GM20431 (cell line): ENCODE measurements around the gene LOXL4.

Experiments used
- in situ Hi-C: fragments of 300-500 bp; cut with MseI, MboI; formaldehyde crosslinking; loops from one replicate; pipeline ENCODE4 v1.15.0; 2020; ENCODE audit warnings: low sequenced_read_pairs; ENCODE audit not compliant: unreplicated experiment

LOXL4 gene

DNA sequence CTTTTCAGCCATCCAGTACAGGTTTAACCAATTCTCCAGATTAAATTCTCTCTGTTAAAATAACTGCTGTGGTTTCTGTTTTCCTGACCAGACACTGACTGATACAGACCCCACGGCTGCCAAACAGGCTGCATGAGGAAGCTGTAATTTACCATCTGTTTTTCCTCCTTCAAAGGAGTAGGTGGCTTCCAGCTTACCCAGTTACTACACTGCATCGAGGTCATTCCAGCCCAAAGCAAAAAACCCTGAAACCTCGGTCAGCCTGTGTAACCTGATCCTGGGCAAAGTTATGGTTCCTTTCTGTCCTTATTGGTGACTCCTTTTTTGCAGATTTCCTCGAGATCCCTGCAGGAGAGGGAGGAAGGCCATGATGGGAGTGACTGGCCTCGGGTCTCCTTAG is 27.9 kb upstream of the LOXL4 start:
- in situ Hi-C loops = no loop called here

- in situ Hi-C loops = no loop called here
These were observed 27.4 kb upstream of the LOXL4 start for GRCh38 chr10:98295401-98295811.

- in situ Hi-C loops = no loop called here
These were observed 26.3 kb upstream of the LOXL4 start for GRCh38 chr10:98294270-98294627.

DNA sequence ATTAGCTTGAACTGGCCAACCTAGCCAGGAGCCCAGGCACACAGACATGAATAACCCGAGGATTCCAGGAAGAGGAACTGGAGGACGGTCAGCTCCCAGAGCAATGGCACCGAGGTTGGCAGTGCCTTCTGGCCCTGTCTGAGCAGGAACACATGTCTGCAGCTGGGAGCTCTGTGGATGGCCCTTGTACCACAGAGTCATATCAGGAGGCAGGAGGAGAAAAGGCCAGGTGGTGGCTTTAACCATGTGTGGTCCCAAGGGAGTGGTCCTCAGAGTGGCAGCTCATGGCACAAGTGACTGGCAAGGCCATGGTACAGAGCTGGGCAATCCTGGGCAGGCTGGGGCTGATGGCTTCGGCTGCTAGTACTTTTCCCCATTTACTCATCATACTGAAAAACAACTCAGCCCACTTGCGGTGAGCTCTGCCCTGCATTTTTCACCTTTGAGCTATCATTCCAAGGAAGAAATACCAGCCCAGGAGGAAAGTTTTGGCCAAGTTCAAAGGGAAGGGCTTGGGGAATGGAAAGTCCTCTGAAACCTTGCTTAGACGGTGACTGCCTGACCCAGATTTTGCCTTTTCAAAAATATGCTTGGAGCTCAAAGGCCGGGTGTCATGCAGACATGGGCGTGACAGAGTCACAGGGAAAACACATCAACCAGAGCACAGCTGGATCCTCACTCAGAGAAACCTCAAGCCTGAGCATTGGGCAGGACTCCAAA is 25.7 kb upstream of the LOXL4 start:
- in situ Hi-C loops = no loop called here

GRCh38 chr10:98292971-98293370 is 25.0 kb upstream of the LOXL4 start:
- in situ Hi-C loops = no loop called here

GRCh38 chr10:98289802-98290209 is 21.8 kb upstream of the LOXL4 start:
- in situ Hi-C loops = no loop called here

DNA sequence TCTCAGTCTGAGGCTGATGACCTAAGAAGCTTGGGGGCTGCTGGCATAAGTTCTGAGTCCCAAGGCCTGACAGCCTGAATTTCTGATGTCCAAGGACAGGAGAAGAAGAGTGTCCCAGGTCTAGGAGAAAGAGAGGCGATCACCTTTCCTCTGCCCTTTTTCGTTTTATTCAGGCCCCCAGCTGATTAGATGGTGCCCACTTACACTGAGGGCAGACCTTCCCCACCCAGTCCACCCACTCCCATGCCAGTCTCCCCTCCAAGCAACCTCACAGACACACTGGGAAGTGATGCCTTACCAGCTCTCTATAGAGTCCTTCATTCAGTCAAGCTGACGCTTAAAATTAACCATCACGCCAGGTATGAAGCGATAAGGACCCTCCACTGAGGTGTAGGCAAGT is 19.3 kb upstream of the LOXL4 start:
- in situ Hi-C loops = no loop called here

DNA sequence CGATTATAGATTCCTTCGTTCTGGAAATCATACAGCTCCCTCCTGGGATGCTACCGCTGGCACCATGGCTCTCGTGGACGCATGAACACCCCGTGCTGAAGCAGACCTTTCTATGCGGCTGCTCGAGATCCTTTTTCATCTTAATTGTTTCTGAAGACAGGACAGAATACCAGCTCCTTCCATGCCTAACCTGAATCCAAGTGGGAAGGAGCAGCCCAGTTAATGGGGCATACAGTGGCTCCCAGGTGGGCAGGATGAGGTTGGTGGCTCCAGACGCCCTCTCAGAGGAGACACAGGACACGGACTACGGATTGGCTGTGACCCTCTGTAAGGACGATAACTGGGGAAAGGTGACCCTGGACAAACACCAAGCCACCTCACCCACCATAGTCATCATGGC is 18.4 kb upstream of the LOXL4 start:
- in situ Hi-C loops = no loop called here

GRCh38 chr10:98285416-98285815 is 17.4 kb upstream of the LOXL4 start:
- in situ Hi-C loops = no loop called here

- in situ Hi-C loops = no loop called here
These were observed 8.3 kb upstream of the LOXL4 start for GRCh38 chr10:98276311-98276710.

DNA sequence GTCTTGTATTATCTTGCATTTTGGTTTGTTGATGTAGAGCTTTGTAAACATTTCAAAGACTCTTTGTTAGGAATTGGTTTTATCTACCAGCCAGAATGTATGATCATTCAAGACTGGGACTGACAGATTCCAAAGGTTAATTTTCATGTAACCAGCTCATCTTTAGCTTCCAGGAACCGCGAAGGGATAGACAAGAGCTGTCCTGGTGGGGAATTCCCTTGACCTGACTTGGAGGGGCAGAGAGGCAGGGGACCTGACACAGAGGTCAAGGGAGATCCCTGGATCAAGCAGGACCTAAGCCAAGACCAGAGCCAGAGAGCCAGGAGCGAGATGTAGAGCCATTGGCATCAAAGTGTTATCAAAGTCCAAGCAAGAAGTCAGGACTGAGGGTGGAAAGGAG is 6.6 kb upstream of the LOXL4 start:
- in situ Hi-C loops = no loop called here

- in situ Hi-C loops = no loop called here
These were observed 5.3 kb upstream of the LOXL4 start for GRCh38 chr10:98273057-98273850.

- in situ Hi-C loops = no loop called here
These were observed 4.7 kb upstream of the LOXL4 start for GRCh38 chr10:98272656-98273055.

DNA sequence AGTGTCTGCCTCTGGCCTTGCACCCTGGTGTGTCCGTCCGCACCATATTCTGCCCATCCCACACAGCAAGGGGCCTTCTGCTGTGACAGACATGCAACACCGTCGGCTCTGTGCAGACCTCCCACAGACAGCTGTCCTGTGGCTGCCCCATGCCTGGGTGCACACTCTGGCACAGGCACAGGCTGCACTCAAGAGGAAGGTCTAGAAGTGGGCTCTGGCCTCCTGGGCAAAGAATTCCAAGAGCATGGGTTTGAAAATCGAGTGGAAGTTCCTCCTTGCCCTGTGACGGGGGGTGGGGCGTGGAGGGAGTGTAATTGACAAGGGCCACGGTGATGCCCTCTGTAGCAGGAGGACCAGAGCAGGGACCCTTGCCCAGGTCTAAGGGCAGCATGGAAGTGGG is 4.3 kb upstream of the LOXL4 start:
- in situ Hi-C loops = no loop called here

GRCh38 chr10:98270786-98271185 is 2.8 kb upstream of the LOXL4 start:
- in situ Hi-C loops = no loop called here

DNA sequence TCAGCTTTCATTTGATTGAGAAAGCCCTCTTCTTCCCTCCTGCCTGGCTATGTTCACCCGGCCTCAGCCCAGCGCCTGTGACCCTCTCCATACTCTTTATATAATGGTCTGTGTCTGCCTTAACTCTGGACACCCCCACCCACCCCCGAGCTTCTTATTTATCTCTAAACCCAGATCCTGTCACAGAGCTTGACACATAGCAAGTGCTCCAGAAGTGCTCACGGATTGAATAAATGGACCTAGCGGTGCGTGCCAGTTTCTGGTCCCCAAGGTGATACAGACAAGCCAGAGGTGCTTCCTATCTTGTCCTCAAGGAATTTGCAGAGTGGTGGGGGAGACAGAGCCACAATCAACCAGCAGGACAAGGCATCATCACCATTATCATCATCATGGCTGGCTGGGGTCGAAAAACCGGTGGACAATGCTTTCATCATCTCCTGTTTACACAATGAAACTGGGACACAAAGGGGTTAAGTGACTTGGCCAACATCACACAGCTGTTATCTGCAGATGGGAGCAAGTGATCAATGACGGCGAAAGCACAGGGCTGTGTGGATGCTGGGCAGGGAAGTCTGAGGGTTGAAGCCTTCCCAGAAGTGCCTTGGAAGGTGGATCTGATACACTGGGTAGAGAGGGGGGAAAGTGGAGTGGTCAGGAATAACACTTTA is 2.2 kb upstream of the LOXL4 start:
- in situ Hi-C loops = no loop called here

DNA sequence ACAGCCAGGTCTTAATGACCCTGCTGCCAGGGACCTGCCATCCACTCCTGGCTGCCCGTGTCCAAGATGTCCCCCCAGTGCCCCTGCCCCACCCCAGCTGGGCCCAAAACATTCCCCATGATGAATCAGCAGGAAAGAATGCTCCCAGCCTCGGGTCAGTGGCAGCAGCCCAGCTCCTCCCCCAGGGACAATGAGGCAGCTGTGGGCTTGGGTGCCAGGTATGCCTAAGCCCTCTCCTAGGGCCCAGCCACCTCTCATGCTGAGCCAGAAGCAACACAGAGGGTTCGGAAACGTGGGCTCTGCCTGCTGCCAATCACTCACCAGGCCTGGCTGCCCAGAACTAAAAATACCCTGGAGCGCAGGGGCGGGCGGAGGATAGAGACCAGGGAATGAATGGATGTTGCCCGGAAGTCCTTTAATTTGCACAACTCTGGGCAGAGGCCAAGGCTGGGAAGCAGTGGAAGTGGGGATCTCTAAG is 1.5 kb upstream of the LOXL4 start:
- in situ Hi-C loops = no loop called here

- in situ Hi-C loops = no loop called here
These were observed 869 bp upstream of the LOXL4 start for GRCh38 chr10:98268694-98269431.

DNA sequence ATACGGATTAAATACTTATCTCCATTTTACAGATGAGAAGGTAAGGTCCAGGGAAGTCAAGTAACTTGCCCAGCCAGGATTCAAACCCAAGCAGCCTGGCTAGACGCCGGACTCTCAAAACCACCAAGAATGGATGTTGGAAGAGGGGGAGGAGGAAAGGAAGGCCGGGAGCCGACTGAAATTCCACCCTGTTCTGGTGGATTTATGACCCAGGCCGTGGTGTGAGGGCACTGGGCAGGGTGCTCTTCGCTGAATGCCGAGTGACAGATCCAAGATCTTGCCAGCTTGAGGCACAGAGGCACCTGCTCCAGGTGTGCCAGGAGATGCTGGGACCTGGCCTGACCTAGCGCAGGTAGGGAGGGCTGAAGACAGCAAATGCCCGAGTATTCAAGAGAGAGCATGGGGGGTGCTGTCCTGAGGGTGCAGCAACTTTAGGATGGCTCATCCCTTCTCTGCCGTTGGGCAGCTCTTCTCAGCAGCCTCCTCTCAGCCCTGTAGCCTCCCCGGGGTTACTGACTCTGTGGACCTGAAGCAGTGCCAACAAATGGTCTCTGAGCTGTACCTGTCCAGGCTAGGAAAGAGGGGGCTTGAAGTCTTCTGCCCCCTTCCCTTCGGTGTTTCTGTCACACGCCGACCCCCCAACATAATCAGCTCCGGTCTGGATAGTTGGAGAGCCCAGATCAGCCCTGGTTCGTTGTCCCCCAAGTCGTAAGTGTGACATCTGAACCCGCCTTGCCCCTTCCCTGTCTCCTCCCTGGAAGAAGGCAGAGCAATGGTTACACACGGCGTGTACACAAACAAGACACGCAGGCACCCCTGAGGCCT is 713 bp downstream of the LOXL4 start:
- in situ Hi-C loops = no loop called here

DNA sequence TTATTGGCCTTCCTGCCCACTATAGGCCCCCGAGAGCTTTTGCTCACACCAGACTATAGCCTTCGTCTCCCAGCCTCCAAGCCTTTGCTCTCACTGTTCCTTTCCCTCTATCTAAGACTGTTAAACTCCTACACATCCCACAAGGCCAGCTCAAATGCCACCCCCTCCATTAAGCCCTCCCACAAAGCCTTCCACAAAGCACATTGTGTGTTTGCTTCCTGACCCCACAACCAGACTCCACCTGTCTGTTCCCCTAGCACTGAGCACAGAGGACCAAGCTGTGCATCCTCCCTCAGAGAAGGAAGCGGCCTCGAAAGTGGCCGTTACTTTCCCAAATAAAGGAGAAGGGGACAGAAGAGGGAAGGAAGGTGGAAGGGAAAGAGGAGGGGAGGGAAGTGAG is 1.3 kb downstream of the LOXL4 start:
- in situ Hi-C loops = no loop called here
